ENCODE measurements around the gene POLR1F.

- TF ChIP-seq CTCF (IDR thresholded peaks at IDR 0.05) = no peak
- TF ChIP-seq POLR2AphosphoS5 (IDR thresholded peaks at IDR 0.05) = no peak
These were observed 40.8 kb upstream of the POLR1F start for GRCh38 chr7:19749658-19750057.
